SU-DHL-6 (cell line): ENCODE results near the gene GPC1.

Experiments
- H2AFZ ChIP-seq: fragments of 200-600 bp; sonication (generic); 2 replicates; pipeline ENCODE4 v1.6.1; 2014; ENCODE audit warnings: low read depth, mild to moderate bottlenecking, moderate library complexity, mixed read lengths, antibody characterized with exemption, low read length; ENCODE audit not compliant: severe bottlenecking
- H3F3A ChIP-seq: fragments of 200-600 bp; shearing (Covaris generic); 2 replicates; pipeline ENCODE4 v1.6.0; 2016; ENCODE audit warnings: antibody characterized with exemption, mild to moderate bottlenecking; ENCODE audit not compliant: insufficient read depth
- H3K27ac ChIP-seq: fragments of 200-600 bp; sonication (generic); 2 replicates; pipeline ENCODE4 v1.5.1; 2016; ENCODE audit warnings: low read depth, mild to moderate bottlenecking, low read length, moderate library complexity, mixed read lengths
- H3K27me3 ChIP-seq: fragments of 200-600 bp; sonication (generic), shearing (Covaris generic); 2 replicates; pipeline ENCODE4 v1.6.0; 2014; ENCODE audit warnings: mild to moderate bottlenecking, low read length
- H3K36me3 ChIP-seq: fragments of 200-600 bp; sonication (generic); 2 replicates; pipeline ENCODE4 v1.6.1; 2014; ENCODE audit warnings: mild to moderate bottlenecking, low read length, mixed read lengths
- H3K4me2 ChIP-seq: fragments of 300-600, 200-600 bp; shearing (Covaris generic), sonication (generic); 2 replicates; pipeline ENCODE4 v1.6.0; 2014; ENCODE audit warnings: low read length, low read depth, mild to moderate bottlenecking; ENCODE audit not compliant: poor library complexity, severe bottlenecking
- H3K4me3 ChIP-seq: fragments of 200-600 bp; sonication (generic); 2 replicates; pipeline ENCODE4 v1.5.1; 2014; ENCODE audit warnings: antibody characterized with exemption, low read length, mild to moderate bottlenecking, mixed read lengths; ENCODE audit not compliant: insufficient read depth, poor library complexity, severe bottlenecking
- H3K79me2 ChIP-seq: fragments of 200-600 bp; sonication (generic); 2 replicates; pipeline ENCODE4 v1.6.1; 2014; ENCODE audit warnings: mild to moderate bottlenecking, low read length, moderate library complexity; ENCODE audit not compliant: insufficient read depth
- H3K9ac ChIP-seq: fragments of 200-600 bp; sonication (generic); 2 replicates; pipeline ENCODE4 v1.7.0; 2014; ENCODE audit warnings: mild to moderate bottlenecking, low read length
- H3K9me2 ChIP-seq: fragments of 200-600 bp; sonication (generic); replicated peaks from 2 replicates; pipeline ENCODE4 v1.6.1; 2014; ENCODE audit warnings: low read length; ENCODE audit not compliant: insufficient read depth
- H3K9me3 ChIP-seq: fragments of 200-600 bp; sonication (generic); 2 replicates; pipeline ENCODE4 v1.6.1; 2014; ENCODE audit warnings: low read length, mixed read lengths; ENCODE audit not compliant: insufficient read depth
- H4K20me1 ChIP-seq: fragments of 200-600 bp; sonication (generic); 2 replicates; pipeline ENCODE4 v1.6.1; 2014; ENCODE audit warnings: low read depth, mild to moderate bottlenecking, antibody characterized with exemption, low read length, moderate library complexity, mixed read lengths
- CTCF ChIP-seq: fragments of 200-600 bp; sonication (generic); IDR thresholded peaks from one replicate; pipeline ENCODE4 v1.5.1; 2017; ENCODE audit warnings: antibody characterized with exemption, mild to moderate bottlenecking, low read length, moderate library complexity; ENCODE audit not compliant: insufficient read depth, poor library complexity, severe bottlenecking
- EZH2phosphoT487 ChIP-seq: fragments of 200-600 bp; sonication (generic), shearing (Covaris generic); conservative IDR thresholded peaks from 2 replicates; pipeline ENCODE4 v1.6.1; 2018; ENCODE audit warnings: mild to moderate bottlenecking, antibody characterized with exemption, low read length, moderate library complexity, mixed read lengths

Gene GPC1

GRCh38 chr2:240407090-240407489 lies 28.4 kb upstream of the GPC1 start:
- Histone ChIP-seq H3K9ac (no peak overlapping the region), H3K4me2 (no peak overlapping the region), H3K9me2 (no peaks in the 10 kb centered on the region), H4K20me1 (no peaks in the 10 kb centered on the region), H3K79me2 (no peaks in the 10 kb centered on the region), H3K4me3 (no peak overlapping the region), H2AFZ (no peak overlapping the region), H3F3A (no peaks in the 10 kb centered on the region), H3K9me3 (no peaks in the 10 kb centered on the region), H3K36me3 (no peaks in the 10 kb centered on the region), H3K27me3 (no peaks in the 10 kb centered on the region), H3K27ac (no peak overlapping the region)
- TF ChIP-seq CTCF (no peak), EZH2phosphoT487 (no peak)

DNA sequence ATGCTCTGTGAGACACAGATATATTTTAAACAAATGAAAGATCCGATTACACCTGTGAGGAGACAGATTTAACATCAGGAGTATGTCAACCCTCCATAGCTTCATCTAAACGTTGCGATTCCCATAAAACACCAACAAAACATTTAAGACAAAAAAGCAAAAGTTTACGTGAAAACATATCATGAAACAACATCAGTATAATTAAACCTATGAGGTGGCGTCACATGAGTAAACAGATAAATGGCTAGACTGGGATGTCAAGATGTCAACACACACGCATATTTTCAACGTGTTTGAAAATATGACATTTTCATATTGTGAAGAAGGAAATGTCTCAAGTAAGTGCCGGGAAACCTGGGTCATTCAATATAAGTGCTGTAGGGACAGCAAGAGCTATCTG lies 25.5 kb upstream of the GPC1 start:
- Histone ChIP-seq H2AFZ (no peak overlapping the region), H4K20me1 (no peaks in the 10 kb centered on the region), H3K9me3 (no peaks in the 10 kb centered on the region), H3K4me3 (no peak overlapping the region), H3K9me2 (no peaks in the 10 kb centered on the region), H3K9ac (no peak overlapping the region), H3F3A (no peaks in the 10 kb centered on the region), H3K4me2 (no peak overlapping the region), H3K27ac (no peak overlapping the region), H3K79me2 (no peaks in the 10 kb centered on the region), H3K36me3 (no peaks in the 10 kb centered on the region), H3K27me3 (no peaks in the 10 kb centered on the region)
- TF ChIP-seq EZH2phosphoT487 (no peak), CTCF (no peak)

- Histone ChIP-seq H4K20me1 (no peaks in the 10 kb centered on the region; the same call in 1 of the 2 replicates), H2AFZ (no peak overlapping the region), H3K27ac (no peak overlapping the region), H3K36me3 (no peaks in the 10 kb centered on the region), H3K9me3 (no peaks in the 10 kb centered on the region), H3K9ac (no peak overlapping the region), H3K79me2 (no peaks in the 10 kb centered on the region), H3K4me2 (no peak overlapping the region), H3F3A (no peaks in the 10 kb centered on the region), H3K4me3 (no peak overlapping the region), H3K9me2 (no peaks in the 10 kb centered on the region), H3K27me3 (no peaks in the 10 kb centered on the region)
- TF ChIP-seq CTCF: no peak
- TF ChIP-seq EZH2phosphoT487: no peak
Observed at GRCh38 chr2:240410808-240411207, 24.7 kb upstream of the GPC1 start.
